IPS-18c (cell line): Measurements from ENCODE around the gene IPO13.

Source experiments
- H3K4me3 ChIP-seq: 2 replicates; pipeline ENCODE4 v1.7.0; 2013; ENCODE audit warnings: low read depth, mild to moderate bottlenecking, low read length, moderate library complexity; ENCODE audit not compliant: insufficient read depth
- H3K9me3 ChIP-seq: one replicate; pipeline ENCODE4 v1.6.1; 2013; ENCODE audit warnings: mild to moderate bottlenecking, low read length, moderate library complexity; ENCODE audit not compliant: control insufficient read depth, insufficient read depth

The IPO13 gene

GRCh38 chr1:44012404-44012803 is 65.7 kb downstream of the IPO13 start:
- H3K9me3 ChIP-seq, result no peaks in the 10 kb centered on the region
- H3K4me3 ChIP-seq, result no peak overlapping the region

- Histone ChIP-seq H3K4me3 (no peak overlapping the region), H3K9me3 (no peaks in the 10 kb centered on the region)
These were observed 66.3 kb downstream of the IPO13 start for GRCh38 chr1:44012941-44013609.

- Histone ChIP-seq H3K9me3 (no peaks in the 10 kb centered on the region), H3K4me3 (no peak overlapping the region)
These were observed 67.2 kb downstream of the IPO13 start for GRCh38 chr1:44013949-44014348.

GRCh38 chr1:44014365-44015104 is 67.8 kb downstream of the IPO13 start:
- Histone ChIP-seq H3K9me3 (no peaks in the 10 kb centered on the region), H3K4me3 (no peak overlapping the region)

GRCh38 chr1:44015206-44015605 is 68.5 kb downstream of the IPO13 start:
- H3K4me3 ChIP-seq, result no peak overlapping the region
- no peaks in the 10 kb centered on the region for H3K9me3 ChIP-seq

GRCh38 chr1:44016041-44016889 is 69.5 kb downstream of the IPO13 start:
- Histone ChIP-seq H3K4me3 (no peak overlapping the region), H3K9me3 (no peaks in the 10 kb centered on the region)

GRCh38 chr1:44016890-44017400 is 70.2 kb downstream of the IPO13 start:
- Histone ChIP-seq H3K9me3 (no peaks in the 10 kb centered on the region), H3K4me3 (no peak overlapping the region)
